Midbrain (tissue), 1 donor: Measurements from ENCODE around the gene S100A12.

Experiments
- DNase-seq: peaks from one replicate; lab custom pipeline; 2025; lab: John Stamatoyannopoulos, UW

S100A12 gene

DNA sequence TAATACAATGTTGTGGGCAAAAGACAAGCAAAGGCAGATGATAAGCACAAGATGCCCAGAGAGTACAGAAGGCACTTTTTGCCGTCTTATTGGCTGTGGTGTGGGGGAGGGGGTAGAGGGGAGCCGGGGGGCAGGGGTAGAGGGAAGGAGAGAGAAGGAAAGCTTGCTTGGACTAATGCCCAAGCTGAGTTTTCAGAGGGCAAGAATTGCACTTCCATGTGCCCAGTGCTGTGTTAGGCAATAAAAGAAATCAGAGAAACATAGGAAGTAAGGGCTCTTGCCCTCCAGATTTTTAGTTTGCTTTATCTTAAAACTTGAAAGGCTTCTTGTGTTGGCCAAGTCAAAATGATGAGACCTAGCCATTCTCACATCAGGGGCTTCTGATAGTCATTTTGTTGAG lies 8.3 kb downstream of the S100A12 start:
- no peak for DNase-seq

GRCh38 chr1:153366261-153366660 lies 9.2 kb downstream of the S100A12 start:
- DNase-seq, result no peak

DNA sequence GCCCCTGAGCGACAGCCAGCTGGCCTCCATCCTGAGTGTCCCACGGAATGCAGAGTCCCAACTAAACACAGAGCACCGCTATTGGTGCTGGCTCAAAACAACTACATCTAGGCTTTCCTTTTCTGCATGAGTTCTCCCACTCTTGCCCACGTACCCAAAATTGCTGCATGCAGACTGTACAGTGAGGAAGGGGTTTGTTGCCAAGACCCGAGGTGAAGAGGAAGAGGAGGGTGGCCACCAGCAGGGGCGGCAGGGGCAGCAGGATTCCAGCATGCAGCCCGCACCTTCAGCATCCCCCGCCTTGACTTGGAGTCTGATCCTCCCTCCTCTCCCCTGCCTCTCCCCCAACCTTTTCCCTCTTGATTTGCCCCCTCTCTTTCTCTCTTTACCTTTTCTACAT lies 9.7 kb downstream of the S100A12 start:
- DNase-seq, result no peak

DNA sequence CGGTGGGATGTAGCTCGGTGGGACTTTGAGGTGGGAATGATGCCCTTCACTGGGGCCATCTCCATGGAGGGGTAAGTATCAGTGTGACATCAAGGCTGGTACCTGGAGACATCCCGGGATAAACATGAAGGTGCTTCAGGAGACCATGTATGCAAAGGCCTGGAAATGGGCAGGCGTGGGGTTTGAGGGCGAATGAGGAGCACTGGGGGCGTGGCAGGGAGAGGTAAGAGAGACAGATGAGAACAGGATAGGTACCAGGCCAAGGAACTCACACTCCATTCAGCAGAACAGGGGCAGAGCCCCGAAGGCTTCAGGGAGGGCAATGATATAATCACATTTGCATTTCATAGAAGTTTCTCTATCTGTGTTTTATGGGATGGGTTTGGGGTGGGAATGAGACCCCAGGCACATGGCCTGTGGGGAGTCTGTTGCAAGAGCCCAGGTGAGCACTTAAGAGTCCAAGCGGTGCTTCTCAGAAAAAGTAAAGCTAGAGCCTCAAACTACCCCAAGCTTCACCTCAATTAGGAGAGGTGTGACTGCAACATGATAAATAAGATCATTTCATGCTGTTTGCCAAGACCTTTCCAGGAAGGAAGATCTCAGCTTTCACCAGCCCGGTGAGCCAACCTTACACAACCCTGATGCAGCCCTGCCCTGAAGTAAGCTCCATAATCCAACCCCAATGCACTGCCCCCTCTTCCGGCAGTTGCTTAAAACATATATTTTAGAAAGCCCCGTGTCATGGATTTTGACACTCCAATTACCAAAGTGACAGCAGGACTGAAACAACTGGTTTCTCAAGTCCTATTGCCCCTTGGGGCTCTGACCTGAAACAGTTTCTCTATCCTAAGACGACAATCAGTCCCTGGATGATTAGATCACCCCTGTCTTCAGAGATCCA lies 10.4 kb downstream of the S100A12 start:
- no peak for DNase-seq

- DNase-seq, result no peak
Observed at GRCh38 chr1:153364156-153364555, 11.3 kb downstream of the S100A12 start.

DNA sequence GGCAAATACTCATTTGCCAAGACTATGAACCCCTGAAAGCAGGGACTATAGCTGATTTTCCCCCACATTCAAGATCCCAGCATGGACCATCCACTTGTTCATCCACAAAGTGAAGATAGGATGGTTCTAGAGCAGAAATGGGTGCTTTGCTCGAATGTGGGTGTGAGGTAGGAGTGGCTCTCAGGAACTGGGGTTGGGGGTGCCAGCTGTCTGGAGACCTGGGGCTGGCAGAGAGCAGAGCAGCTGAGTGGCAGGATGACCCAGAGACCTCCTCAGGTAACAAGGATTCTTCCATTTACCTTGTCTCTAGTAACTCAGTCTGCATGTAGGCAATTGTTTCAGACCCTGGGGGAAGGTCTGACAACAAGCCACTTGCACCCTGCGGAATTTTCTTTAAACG lies 11.8 kb downstream of the S100A12 start:
- no peak for DNase-seq

GRCh38 chr1:153362187-153362775 lies 13.1 kb downstream of the S100A12 start:
- no peak for DNase-seq

DNA sequence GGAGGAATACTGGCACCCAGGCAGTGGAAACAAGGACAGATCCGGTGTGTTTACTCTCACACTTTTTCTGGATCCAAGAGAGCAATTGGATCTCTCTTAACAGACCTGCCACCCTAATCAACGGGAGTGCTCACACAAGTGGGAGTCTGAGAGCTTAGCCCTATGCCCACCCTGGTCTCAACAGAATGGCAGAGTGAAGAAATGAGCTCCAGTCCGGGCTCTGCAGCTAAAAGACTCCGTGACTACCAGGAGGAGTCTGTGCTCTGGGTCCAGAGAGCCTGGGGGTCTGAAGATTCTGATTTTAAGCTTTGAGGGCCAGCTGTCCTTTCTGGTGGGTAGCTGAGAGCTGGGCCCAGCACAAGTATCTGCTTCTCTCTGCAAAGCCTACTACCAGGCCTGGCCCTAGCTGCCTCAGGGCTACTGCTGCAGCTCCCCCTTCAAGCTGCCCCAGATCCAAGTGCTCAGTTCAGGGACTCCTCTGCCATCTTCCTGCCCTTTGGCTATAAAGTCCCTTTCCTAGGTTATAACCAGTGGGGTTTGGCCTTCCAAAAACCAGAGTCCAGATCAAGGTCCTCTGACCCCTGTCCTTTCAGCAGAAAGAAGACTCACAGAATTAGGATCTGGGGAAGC lies 13.8 kb downstream of the S100A12 start:
- DNase-seq, result no peak

- no peak for DNase-seq
Observed at GRCh38 chr1:153360592-153361479, 14.6 kb downstream of the S100A12 start.

DNA sequence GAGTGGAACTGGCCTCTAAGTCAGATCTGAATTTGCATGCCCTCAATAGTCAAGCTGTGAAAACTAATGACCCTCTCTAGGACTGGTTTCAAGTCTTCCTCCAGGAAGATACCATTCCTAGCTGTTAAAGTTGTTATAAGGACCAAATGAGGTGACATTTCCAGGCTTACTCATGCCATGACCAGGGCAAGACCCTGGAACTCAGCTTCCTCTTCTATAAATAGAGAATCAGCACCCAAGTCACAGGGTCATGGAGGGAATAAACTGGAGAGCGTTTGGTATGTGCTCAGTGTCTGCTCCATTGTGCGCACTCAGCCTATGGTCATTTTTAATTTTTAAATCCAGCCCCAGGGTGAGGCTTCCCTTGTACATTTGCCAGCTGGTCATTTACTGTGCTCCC lies 15.2 kb downstream of the S100A12 start:
- DNase-seq, result no peak

- no peak for DNase-seq
Observed at GRCh38 chr1:153359241-153359640, 16.2 kb downstream of the S100A12 start.

- DNase-seq, result no peak
Observed at GRCh38 chr1:153358691-153358975, 16.8 kb downstream of the S100A12 start.

DNA sequence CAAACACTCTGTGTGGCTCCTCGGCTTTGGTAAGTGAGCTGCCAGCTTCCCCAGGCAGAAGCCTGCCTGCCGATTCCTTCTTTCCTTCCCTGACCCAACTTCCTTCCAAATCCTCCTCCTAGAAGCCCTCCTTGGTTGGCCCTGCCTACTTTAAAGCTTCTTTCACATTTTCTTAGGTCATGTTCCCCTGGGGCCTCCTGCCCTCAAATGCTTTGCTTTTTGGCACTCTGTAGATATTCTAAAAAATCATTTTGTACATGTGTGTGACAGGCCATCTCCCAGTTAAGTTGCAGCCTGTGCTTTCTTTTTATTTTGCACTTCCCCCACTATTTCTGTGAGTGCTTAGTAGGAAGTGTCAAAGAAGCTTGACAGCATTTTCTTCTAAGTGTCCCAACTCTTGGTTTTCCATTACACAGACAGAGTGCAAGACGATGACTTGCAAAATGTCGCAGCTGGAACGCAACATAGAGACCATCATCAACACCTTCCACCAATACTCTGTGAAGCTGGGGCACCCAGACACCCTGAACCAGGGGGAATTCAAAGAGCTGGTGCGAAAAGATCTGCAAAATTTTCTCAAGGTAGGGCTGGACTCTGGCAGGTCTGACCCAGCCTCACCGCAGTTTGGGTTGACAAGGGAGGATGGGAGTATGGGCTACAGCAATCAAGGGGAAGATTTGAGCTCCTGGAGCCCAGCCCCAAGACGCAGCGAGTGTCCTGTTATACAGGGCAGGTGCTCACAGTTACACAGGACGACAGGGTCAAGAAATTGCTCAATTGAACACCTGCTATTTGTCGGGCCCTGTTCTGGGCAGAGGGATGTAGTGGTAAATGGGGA lies 17.3 kb downstream of the S100A12 start, which contains the start of gene S100A9:
TSS of gene S100A9 (plus strand) at position 2 of the 838 bp plus-strand sequence. CDS start at position 432, 430 bp downstream.
- DNase-seq, result no peak

GRCh38 chr1:153357076-153357852 lies 18.2 kb downstream of the S100A12 start:
- no peak for DNase-seq

DNA sequence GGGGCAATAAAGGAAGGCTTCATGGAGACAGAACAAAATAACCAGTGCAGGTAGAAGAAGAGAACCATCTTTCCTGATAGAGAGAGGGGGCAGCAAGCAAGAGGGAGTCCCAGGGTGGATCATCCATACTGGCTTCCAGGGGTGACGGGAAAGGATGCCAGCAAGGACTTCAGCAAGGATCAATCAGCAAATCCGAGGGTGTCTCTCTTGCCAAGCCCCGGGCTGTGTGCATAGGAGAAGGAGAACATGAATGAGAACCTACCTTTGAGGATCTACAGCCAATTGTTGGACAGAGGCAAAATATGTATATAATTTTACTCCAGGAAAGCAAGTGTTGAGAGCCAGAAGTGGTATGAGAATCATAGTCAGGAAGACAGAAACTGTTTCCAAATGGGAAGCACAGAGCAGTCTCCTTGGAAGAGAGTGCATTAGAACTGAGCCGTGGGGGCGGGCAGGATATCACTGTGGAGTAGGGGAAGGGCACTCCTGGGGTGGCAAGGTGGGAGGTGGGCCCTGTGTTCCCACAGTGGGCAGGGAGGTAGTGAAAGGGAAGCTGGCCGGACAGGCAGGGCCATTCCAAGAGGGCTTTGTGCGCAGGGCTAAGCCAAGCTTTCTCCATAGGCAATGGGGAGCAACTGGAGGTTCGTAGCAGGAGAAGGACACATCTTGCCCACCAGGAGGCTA lies 18.9 kb downstream of the S100A12 start:
- no peak for DNase-seq

DNA sequence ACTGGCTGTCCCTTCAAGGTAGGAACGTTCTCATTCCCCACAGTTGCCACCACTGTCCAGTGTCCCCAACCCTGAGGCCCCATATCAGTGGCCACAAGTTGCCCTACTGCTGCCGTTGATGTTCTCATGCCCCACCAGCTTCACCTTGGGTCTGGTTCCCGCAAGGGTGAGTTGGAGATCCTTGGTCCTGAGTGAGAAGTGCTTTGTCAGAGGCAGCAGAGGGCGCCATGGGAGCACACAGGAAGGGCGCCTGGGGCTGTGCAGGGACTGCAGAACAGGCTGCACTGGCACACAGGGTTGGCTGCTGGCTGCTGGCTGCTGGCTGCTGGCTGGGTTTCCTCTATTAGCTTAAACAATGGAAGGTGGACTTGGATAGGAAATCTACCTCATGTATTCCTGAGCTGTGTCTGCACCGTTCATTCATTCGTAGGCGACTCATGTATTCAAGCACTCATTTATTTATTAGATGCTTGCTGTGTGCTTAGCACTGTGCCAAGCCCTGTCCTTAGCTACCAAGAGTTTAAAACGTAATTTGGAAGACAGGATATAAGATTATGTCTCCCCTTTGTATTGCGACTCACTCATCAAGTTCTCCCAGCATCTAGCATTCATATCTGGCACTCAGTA lies 19.9 kb downstream of the S100A12 start:
- DNase-seq, result no peak

GRCh38 chr1:153354515-153355193 lies 20.8 kb downstream of the S100A12 start:
- DNase-seq, result no peak

- no peak for DNase-seq
Observed at GRCh38 chr1:153353226-153353947, 22.0 kb downstream of the S100A12 start.
